SH-SY5Y (cell line): Measurements from ENCODE around the gene ITFG2.

Experiments
- GATA2 ChIP-seq: IDR thresholded peaks from 2 replicates; pipeline ENCODE4 v1.6.1; 2011; ENCODE audit warnings: mild to moderate bottlenecking, low read depth, low read length
- GATA3 ChIP-seq: IDR thresholded peaks from 2 replicates; pipeline ENCODE4 v1.6.1; 2011; ENCODE audit warnings: low read depth, mild to moderate bottlenecking, low read length, moderate library complexity

DNA sequence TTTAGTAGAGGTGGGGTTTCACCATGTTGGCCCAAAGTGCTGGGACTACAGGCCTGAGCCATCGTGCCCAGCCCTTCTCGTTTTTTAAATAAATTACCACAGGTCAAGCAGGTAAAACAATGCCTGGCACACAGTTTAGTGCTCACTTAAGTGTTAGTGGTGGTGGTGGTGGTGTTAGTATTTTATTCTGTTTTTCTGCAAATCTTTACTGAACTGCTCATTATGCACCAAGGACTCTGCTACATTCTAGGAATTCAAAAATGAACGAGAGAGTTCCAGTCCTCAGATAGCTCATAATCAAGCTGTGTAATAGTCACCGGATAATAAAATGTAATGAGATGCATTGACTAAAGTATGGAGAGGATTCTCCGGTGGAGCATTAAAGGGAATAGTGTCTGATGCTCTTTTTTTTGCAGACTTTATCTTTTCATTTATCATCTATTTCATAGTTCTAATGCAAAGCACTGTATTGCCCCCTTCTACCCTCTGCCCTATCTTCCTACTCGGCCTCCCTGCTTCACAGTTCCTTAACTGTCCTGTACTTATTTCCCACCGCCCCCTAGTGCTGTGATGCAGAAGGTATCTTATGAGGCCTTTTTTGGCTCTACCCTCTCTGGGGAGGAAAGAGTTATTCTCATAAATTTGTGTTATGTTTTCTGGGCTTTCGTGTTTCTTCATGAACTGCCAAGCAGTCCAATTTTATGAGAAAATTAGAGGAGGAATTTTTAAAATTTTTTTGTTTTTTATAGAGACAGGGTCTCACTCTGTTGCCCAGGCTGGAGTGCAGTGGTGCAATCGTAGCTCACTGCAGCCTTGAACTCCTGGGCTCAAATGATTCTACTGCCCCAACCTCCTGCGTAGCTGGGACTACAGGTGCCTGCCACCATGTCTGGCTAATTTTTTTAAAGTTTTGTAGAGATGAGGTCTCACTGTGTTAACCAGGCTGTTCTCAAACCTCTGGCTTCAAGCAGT, 1.0 kb downstream of the ITFG2 start:
- no peak for TF ChIP-seq GATA3
- TF ChIP-seq GATA2, result no peak
